Measurements from ENCODE around the gene CNPY3.

Gene CNPY3

GRCh38 chr6:42959917-42960242 is 30.6 kb downstream of the CNPY3 start:
- no peak overlapping the region for H4K8ac ChIP-seq (ENCODE audit: low read length)
- no peaks in the 10 kb centered on the region for H3K27me3 ChIP-seq (ENCODE audit: control insufficient read depth in 1 of 2, insufficient read depth in 1 of 2, low read length in 2 of 2)
- no peak overlapping the region for H2BK12ac ChIP-seq (ENCODE audit: low read length in 2 of 2)
- H3K4me2 ChIP-seq (ENCODE audit: low read length, poor library complexity, severe bottlenecking) = peak overlapping the region; percentile 60
- H3K4me3 ChIP-seq (ENCODE audit: insufficient read depth in 1 of 2, low read depth in 1 of 2, low read length in 2 of 2) = peak overlapping the region in 1 of 2 experiments; percentile 80
- H2BK5ac ChIP-seq (ENCODE audit: low read depth, low read length, poor library complexity, severe bottlenecking) = no peak overlapping the region
- H3K9me3 ChIP-seq (ENCODE audit: control insufficient read depth, low read length) = no peaks in the 10 kb centered on the region
- no peaks in the 10 kb centered on the region for H3K79me1 ChIP-seq (replicated peaks; ENCODE audit: low read length, poor library complexity, severe bottlenecking)
- no peak overlapping the region for H2AFZ ChIP-seq (ENCODE audit: low read depth, low read length)
- peaks cover 26% of the 10 kb centered on the region in 2 experiments for H3K36me3 ChIP-seq (ENCODE audit: control insufficient read depth in 1 of 2, insufficient read depth in 2 of 2, low read depth in 1 of 2, low read length in 2 of 2)
- H4K91ac ChIP-seq (ENCODE audit: low read length) = no peak overlapping the region
- H3K4me1 ChIP-seq (ENCODE audit: control insufficient read depth, insufficient read depth, low read depth, low read length) = peaks cover 13% of the 10 kb centered on the region
- no peak overlapping the region for H3K18ac ChIP-seq (ENCODE audit: low read depth in 1 of 2, low read length in 2 of 2)
- no peak overlapping the region for H2AK5ac ChIP-seq (ENCODE audit: low read length, severe bottlenecking)
- no peak overlapping the region for H2BK120ac ChIP-seq (ENCODE audit: low read depth, low read length)
- H3K4ac ChIP-seq (ENCODE audit: low read depth in 1 of 2, low read length in 2 of 2) = no peak overlapping the region
- H3K23ac ChIP-seq (ENCODE audit: low read length in 2 of 2) = no peak overlapping the region
- no peak overlapping the region for H3K14ac ChIP-seq (ENCODE audit: low read length in 2 of 2)
- 54% methylated on average over 12 of the region's 13 CpGs for WGBS
- H3K27ac ChIP-seq (ENCODE audit: low read length, poor library complexity, severe bottlenecking) = no peak overlapping the region
- H3K9ac ChIP-seq (ENCODE audit: low read length) = peak overlapping the region; percentile 51
- DNase-seq = no peak
- no peak overlapping the region for H2BK15ac ChIP-seq (ENCODE audit: low read depth, poor library complexity, severe bottlenecking)

GRCh38 chr6:42960243-42961019 is 31.2 kb downstream of the CNPY3 start, which contains the start of gene GNMT:
TSS of gene GNMT (plus strand) at chr6:42960754. CDS start at chr6:42960768, 14 bp downstream.
- Histone ChIP-seq H2BK120ac (ENCODE audit: low read depth, low read length) (no peak within 1 kb of the TSS), H2BK5ac (ENCODE audit: low read depth, low read length, poor library complexity, severe bottlenecking) (no peak within 1 kb of the TSS), H2AFZ (ENCODE audit: low read depth, low read length) (peak within 1 kb of the TSS; percentile 76), H3K4me2 (ENCODE audit: low read length, poor library complexity, severe bottlenecking) (peak within 1 kb of the TSS; percentile 60), H3K27ac (ENCODE audit: low read length, poor library complexity, severe bottlenecking) (no peak within 1 kb of the TSS), H4K91ac (ENCODE audit: low read length) (no peak within 1 kb of the TSS), H4K8ac (ENCODE audit: low read length) (no peak within 1 kb of the TSS), H3K4me3 (ENCODE audit: insufficient read depth in 1 of 2, low read depth in 1 of 2, low read length in 2 of 2) (peak within 1 kb of the TSS; percentile 58 to 80), H2BK12ac (ENCODE audit: low read length in 2 of 2) (peak within 1 kb of the TSS in 1 of 2 experiments; percentile 54), H3K36me3 (ENCODE audit: control insufficient read depth in 1 of 2, insufficient read depth in 2 of 2, low read depth in 1 of 2, low read length in 2 of 2) (peaks cover 31 to 32% of the 10 kb centered on the region in 2 experiments), H3K4ac (ENCODE audit: low read depth in 1 of 2, low read length in 2 of 2) (peak within 1 kb of the TSS in 1 of 2 experiments; percentile 6), H2BK15ac (ENCODE audit: low read depth, poor library complexity, severe bottlenecking) (no peak within 1 kb of the TSS), H3K14ac (ENCODE audit: low read length in 2 of 2) (peak within 1 kb of the TSS in 1 of 2 experiments; percentile 87), H3K79me1 (replicated peaks; ENCODE audit: low read length, poor library complexity, severe bottlenecking) (no peaks in the 10 kb centered on the region), H2AK5ac (ENCODE audit: low read length, severe bottlenecking) (no peak within 1 kb of the TSS), H3K18ac (ENCODE audit: low read depth in 1 of 2, low read length in 2 of 2) (peak within 1 kb of the TSS in 1 of 2 experiments; percentile 68), H3K27me3 (ENCODE audit: control insufficient read depth in 1 of 2, insufficient read depth in 1 of 2, low read length in 2 of 2) (no peaks in the 10 kb centered on the region), H3K9ac (ENCODE audit: low read length) (peak within 1 kb of the TSS; percentile 51), H3K4me1 (ENCODE audit: control insufficient read depth, insufficient read depth, low read depth, low read length) (peaks cover 13% of the 10 kb centered on the region), H3K23ac (ENCODE audit: low read length in 2 of 2) (peak within 1 kb of the TSS in 1 of 2 experiments; percentile 74), H3K9me3 (ENCODE audit: control insufficient read depth, low read length) (no peaks in the 10 kb centered on the region)
- DNase-seq = peak; percentile 35
- 6% methylated on average over 62 of the region's 62 CpGs for WGBS

- H4K8ac ChIP-seq (ENCODE audit: low read length) = no peak overlapping the region
- H3K4me2 ChIP-seq (ENCODE audit: low read length, poor library complexity, severe bottlenecking) = peak overlapping the region; percentile 60
- no peak overlapping the region for H3K27ac ChIP-seq (ENCODE audit: low read length, poor library complexity, severe bottlenecking)
- H3K4me3 ChIP-seq (ENCODE audit: insufficient read depth in 1 of 2, low read depth in 1 of 2, low read length in 2 of 2) = peak overlapping the region; percentile 58 to 80
- peaks cover 13% of the 10 kb centered on the region for H3K4me1 ChIP-seq (ENCODE audit: control insufficient read depth, insufficient read depth, low read depth, low read length)
- H2BK5ac ChIP-seq (ENCODE audit: low read depth, low read length, poor library complexity, severe bottlenecking) = no peak overlapping the region
- WGBS = 50% methylated on average over 12 of the region's 15 CpGs
- peak overlapping the region in 1 of 2 experiments; percentile 87 for H3K14ac ChIP-seq (ENCODE audit: low read length in 2 of 2)
- DNase-seq = no peak
- H3K79me1 ChIP-seq (replicated peaks; ENCODE audit: low read length, poor library complexity, severe bottlenecking) = no peaks in the 10 kb centered on the region
- peak overlapping the region in 1 of 2 experiments; percentile 50 for H3K23ac ChIP-seq (ENCODE audit: low read length in 2 of 2)
- no peak overlapping the region for H2AK5ac ChIP-seq (ENCODE audit: low read length, severe bottlenecking)
- H3K9ac ChIP-seq (ENCODE audit: low read length) = peak overlapping the region; percentile 51
- peak overlapping the region; percentile 76 for H2AFZ ChIP-seq (ENCODE audit: low read depth, low read length)
- no peak overlapping the region for H2BK120ac ChIP-seq (ENCODE audit: low read depth, low read length)
- peak overlapping the region in 1 of 2 experiments; percentile 6 for H3K4ac ChIP-seq (ENCODE audit: low read depth in 1 of 2, low read length in 2 of 2)
- peak overlapping the region in 1 of 2 experiments; percentile 54 for H2BK12ac ChIP-seq (ENCODE audit: low read length in 2 of 2)
- no peaks in the 10 kb centered on the region for H3K9me3 ChIP-seq (ENCODE audit: control insufficient read depth, low read length)
- no peak overlapping the region for H2BK15ac ChIP-seq (ENCODE audit: low read depth, poor library complexity, severe bottlenecking)
- no peaks in the 10 kb centered on the region for H3K27me3 ChIP-seq (ENCODE audit: control insufficient read depth in 1 of 2, insufficient read depth in 1 of 2, low read length in 2 of 2)
- H3K18ac ChIP-seq (ENCODE audit: low read depth in 1 of 2, low read length in 2 of 2) = peak overlapping the region in 1 of 2 experiments; percentile 68
- no peak overlapping the region for H4K91ac ChIP-seq (ENCODE audit: low read length)
- H3K36me3 ChIP-seq (ENCODE audit: control insufficient read depth in 1 of 2, insufficient read depth in 2 of 2, low read depth in 1 of 2, low read length in 2 of 2) = peaks cover 38% of the 10 kb centered on the region in 2 experiments
Measured at GRCh38 chr6:42961020-42961470, 31.8 kb downstream of the CNPY3 start.

GRCh38 chr6:42962096-42962495 is 32.8 kb downstream of the CNPY3 start:
- H4K91ac ChIP-seq (ENCODE audit: low read length) = no peak overlapping the region
- no peak overlapping the region for H3K9ac ChIP-seq (ENCODE audit: low read length)
- H3K4me1 ChIP-seq (ENCODE audit: control insufficient read depth, insufficient read depth, low read depth, low read length) = peaks cover 13% of the 10 kb centered on the region
- no peaks in the 10 kb centered on the region for H3K9me3 ChIP-seq (ENCODE audit: control insufficient read depth, low read length)
- H3K27me3 ChIP-seq (ENCODE audit: control insufficient read depth in 1 of 2, insufficient read depth in 1 of 2, low read length in 2 of 2) = no peaks in the 10 kb centered on the region
- H3K4ac ChIP-seq (ENCODE audit: low read depth in 1 of 2, low read length in 2 of 2) = no peak overlapping the region
- no peak overlapping the region for H3K14ac ChIP-seq (ENCODE audit: low read length in 2 of 2)
- no peak overlapping the region for H3K4me2 ChIP-seq (ENCODE audit: low read length, poor library complexity, severe bottlenecking)
- H3K36me3 ChIP-seq (ENCODE audit: control insufficient read depth in 1 of 2, insufficient read depth in 2 of 2, low read depth in 1 of 2, low read length in 2 of 2) = peaks cover 44 to 46% of the 10 kb centered on the region in 2 experiments
- WGBS = 98% methylated on average over 10 of the region's 12 CpGs
- no peaks in the 10 kb centered on the region for H3K79me1 ChIP-seq (replicated peaks; ENCODE audit: low read length, poor library complexity, severe bottlenecking)
- no peak overlapping the region for H2BK120ac ChIP-seq (ENCODE audit: low read depth, low read length)
- H2AFZ ChIP-seq (ENCODE audit: low read depth, low read length) = no peak overlapping the region
- H2BK5ac ChIP-seq (ENCODE audit: low read depth, low read length, poor library complexity, severe bottlenecking) = no peak overlapping the region
- no peak overlapping the region for H3K18ac ChIP-seq (ENCODE audit: low read depth in 1 of 2, low read length in 2 of 2)
- DNase-seq = no peak
- H3K27ac ChIP-seq (ENCODE audit: low read length, poor library complexity, severe bottlenecking) = no peak overlapping the region
- no peak overlapping the region for H4K8ac ChIP-seq (ENCODE audit: low read length)
- H2BK12ac ChIP-seq (ENCODE audit: low read length in 2 of 2) = no peak overlapping the region
- no peak overlapping the region for H2BK15ac ChIP-seq (ENCODE audit: low read depth, poor library complexity, severe bottlenecking)
- no peak overlapping the region for H3K23ac ChIP-seq (ENCODE audit: low read length in 2 of 2)
- no peak overlapping the region for H2AK5ac ChIP-seq (ENCODE audit: low read length, severe bottlenecking)
- no peak overlapping the region for H3K4me3 ChIP-seq (ENCODE audit: insufficient read depth in 1 of 2, low read depth in 1 of 2, low read length in 2 of 2)
